T-cell (primary cell): ENCODE measurements around the gene BID. TPM values are rescaled to one million over a fixed set of nuclear protein-coding genes. Genes with fewer than 3 reads are reported as not detected.

Source experiments
- ATAC-seq, 4 experiments: fragments of 200-7000 bp in 3 of 4; fragments of 150-1000 bp in 1 of 4; cut with Tn5 transposase; replicated peaks in 1 of 4; 1 replicate in 3 of 4; 2 replicates in 1 of 4; pipeline ENCODE4 v1.10.0; 2021; ENCODE audit warnings: moderate library complexity in 3 of 4, mild to moderate bottlenecking in 2 of 4, moderate number of reproducible peaks in 1 of 4
- CTCF ChIA-PET, 2 donors: fragments of 300-600 bp; sonication (Branson Sonifier 250); formaldehyde crosslinking; loops; one replicate each; lab custom pipeline; 2022; ENCODE audit warnings: antibody characterized with exemption in 2 of 2; lab: Charles Lee
- POLR2A ChIA-PET, 2 donors: fragments of 300-600 bp; sonication (Branson Sonifier 250); formaldehyde crosslinking; loops; one replicate each; lab custom pipeline; 2022; ENCODE audit warnings: antibody characterized with exemption in 2 of 2; lab: Charles Lee
- DNase-seq, 35 experiments: peaks; one replicate each; pipeline versions ENCODE4 v3.0.0 to v3.0.0-alpha.2; 2013 to 2023
- H3K27ac ChIP-seq: one replicate; pipeline ENCODE4 v1.5.1; 2013; ENCODE audit warnings: low read length
- H3K27me3 ChIP-seq, 2 experiments: replicated peaks in 1 of 2; 1 replicate in 1 of 2; 2 replicates in 1 of 2; pipeline versions ENCODE4 v1.6.1 to v1.7.0; 2013; ENCODE audit warnings: low read length in 1 of 2, mixed read lengths in 1 of 2; ENCODE audit not compliant: control insufficient read depth in 2 of 2, insufficient read depth in 2 of 2; ENCODE audit errors: extremely low read depth in 1 of 2
- H3K36me3 ChIP-seq, 2 donors: 1 replicate in 1 of 2; 2 replicates in 1 of 2; pipeline versions ENCODE4 v1.6.1 to v1.7.0; 2013; ENCODE audit warnings: low read length in 1 of 2; ENCODE audit not compliant: control insufficient read depth in 2 of 2, insufficient read depth in 1 of 2; ENCODE audit errors: extremely low read depth in 1 of 2
- H3K4me1 ChIP-seq, 2 experiments: 1 replicate in 1 of 2; 2 replicates in 1 of 2; pipeline versions ENCODE4 v1.6.1 to v1.7.0; 2013; ENCODE audit warnings: low read length in 2 of 2, mixed read lengths in 1 of 2; ENCODE audit not compliant: insufficient read depth in 2 of 2, control insufficient read depth in 1 of 2; ENCODE audit errors: extremely low read depth in 1 of 2
- H3K4me3 ChIP-seq, 2 donors: 1 replicate in 1 of 2; 2 replicates in 1 of 2; pipeline versions ENCODE4 v1.5.1 to v1.7.0; 2013; ENCODE audit warnings: mild to moderate bottlenecking in 2 of 2, low read length in 1 of 2, moderate library complexity in 1 of 2; ENCODE audit not compliant: control insufficient read depth in 1 of 2; ENCODE audit errors: extremely low read depth in 1 of 2
- H3K9me3 ChIP-seq: 2 replicates; pipeline ENCODE4 v1.7.0; 2013
- H3K27ac Mint-ChIP-seq, 2 donors: one replicate each; pipeline ENCODE4 v1.8.0; 2020 to 2021; ENCODE audit warnings: mild to moderate bottlenecking in 2 of 2, mixed read lengths in 2 of 2
- H3K27me3 Mint-ChIP-seq, 2 donors: one replicate each; pipeline ENCODE4 v1.8.0; 2021 to 2022; ENCODE audit warnings: mixed read lengths in 2 of 2
- H3K36me3 Mint-ChIP-seq: one replicate; pipeline ENCODE4 v1.8.0; 2021; ENCODE audit warnings: mixed read lengths
- H3K4me1 Mint-ChIP-seq, 3 donors: one replicate each; pipeline ENCODE4 v1.8.0; 2020 to 2022; ENCODE audit warnings: mixed read lengths in 3 of 3, mild to moderate bottlenecking in 1 of 3
- H3K4me3 Mint-ChIP-seq, 3 donors: one replicate each; pipeline ENCODE4 v1.8.0; 2020 to 2022; ENCODE audit warnings: mild to moderate bottlenecking in 3 of 3, mixed read lengths in 3 of 3, moderate library complexity in 3 of 3
- H3K9me3 Mint-ChIP-seq, 3 donors: one replicate each; pipeline ENCODE4 v1.8.0; 2020 to 2022; ENCODE audit warnings: mixed read lengths in 3 of 3
- WGBS: methylation state at CpG from one replicate; pipeline ENCODE4 v1.1.5; 2013; ENCODE audit warnings: missing lambda C conversion rate; ENCODE audit not compliant: insufficient coverage; 5-methylcytosine and 5-hydroxymethylcytosine counted together
- total RNA-seq, 35 experiments: library from RNA in 6 of 35; stranded (reverse) in 6 of 35; fragments of 120-200 nt in 1 of 35; gene quantifications; one replicate each; pipeline versions ENCODE4 v1.2.1 to v1.2.4 and lab custom pipeline; 2013 to 2026

The BID gene
- total RNA-seq, 5 donors from 2014 or later (not counting 1 experiment from before 2014, with no cell fraction given) = 15.8 to 34.6 (median 28.5) TPM

GRCh38 chr22:17811119-17811518, 36.9 kb upstream of the BID start:
- no peaks in the 10 kb centered on the region for H3K27me3 Mint-ChIP-seq
- Histone ChIP-seq H3K4me3 (no peak overlapping the region), H3K4me1 (no peaks in the 10 kb centered on the region), H3K36me3 (peaks cover 0 to 19% of the 10 kb centered on the region in 2 donors), H3K27ac (no peak overlapping the region), H3K27me3 (no peaks in the 10 kb centered on the region), H3K9me3 (no peaks in the 10 kb centered on the region)
- H3K4me3 Mint-ChIP-seq = no peak overlapping the region
- H3K27ac Mint-ChIP-seq = no peak overlapping the region
- H3K9me3 Mint-ChIP-seq = no peaks in the 10 kb centered on the region
- 100% methylated on average over 2 of the region's 4 CpGs for WGBS
- ATAC-seq = no peak
- CTCF ChIA-PET = no interaction called here
- DNase-seq = no peak
- H3K36me3 Mint-ChIP-seq = peaks cover 40% of the 10 kb centered on the region
- POLR2A ChIA-PET = interaction anchor here in 1 of 2 donors (0.5 kb wide), 1 partner anchor 80 kb away, joined by 7 read pairs; no protein-coding TSS in a partner anchor
- no peaks in the 10 kb centered on the region for H3K4me1 Mint-ChIP-seq

DNA sequence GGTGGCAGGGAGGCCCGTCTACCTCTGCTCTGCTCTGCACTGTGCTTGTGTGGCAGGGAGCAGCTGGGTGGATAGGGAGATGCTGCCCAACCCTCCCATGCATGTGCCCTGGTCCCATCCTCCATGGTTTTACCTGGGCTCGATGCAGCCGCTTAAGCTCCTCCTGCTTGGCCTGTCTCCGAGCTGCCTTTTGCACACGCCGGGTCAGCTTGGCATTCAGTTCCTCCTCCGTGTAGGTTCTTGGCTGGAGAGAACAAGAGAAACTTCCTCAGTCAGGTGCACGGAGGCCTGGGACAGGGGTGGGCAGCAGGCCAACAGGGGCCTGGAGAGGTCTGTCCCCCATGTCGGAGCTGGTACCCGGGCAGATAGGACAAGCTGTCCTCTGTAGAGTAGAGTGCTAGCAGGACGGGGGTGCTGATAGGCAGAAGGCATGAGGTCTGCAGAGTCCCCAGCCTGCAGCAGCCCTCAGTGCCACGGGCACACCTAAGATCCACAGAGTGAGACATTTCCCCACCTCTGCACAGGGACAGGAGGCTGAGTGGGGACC, 36.4 kb upstream of the BID start:
- DNase-seq (no peak), ATAC-seq (no peak)
- no peaks in the 10 kb centered on the region for H3K27me3 ChIP-seq
- no peak overlapping the region for H3K4me3 ChIP-seq
- ChIA-PET POLR2A (interaction anchor here in 1 of 2 donors (0.5 kb wide), 1 partner anchor 79 kb away, joined by 7 read pairs; no protein-coding TSS in a partner anchor), CTCF (no interaction called here)
- no peak overlapping the region for H3K27ac ChIP-seq
- no peaks in the 10 kb centered on the region for H3K9me3 ChIP-seq
- no peaks in the 10 kb centered on the region for H3K4me1 Mint-ChIP-seq
- no peaks in the 10 kb centered on the region for H3K4me1 ChIP-seq
- H3K4me3 Mint-ChIP-seq = no peak overlapping the region
- 96% methylated on average over 10 of the region's 12 CpGs for WGBS
- no peaks in the 10 kb centered on the region for H3K9me3 Mint-ChIP-seq
- peaks cover 41% of the 10 kb centered on the region for H3K36me3 Mint-ChIP-seq
- peaks cover 0 to 22% of the 10 kb centered on the region in 2 donors for H3K36me3 ChIP-seq
- no peak overlapping the region for H3K27ac Mint-ChIP-seq
- no peaks in the 10 kb centered on the region for H3K27me3 Mint-ChIP-seq

DNA sequence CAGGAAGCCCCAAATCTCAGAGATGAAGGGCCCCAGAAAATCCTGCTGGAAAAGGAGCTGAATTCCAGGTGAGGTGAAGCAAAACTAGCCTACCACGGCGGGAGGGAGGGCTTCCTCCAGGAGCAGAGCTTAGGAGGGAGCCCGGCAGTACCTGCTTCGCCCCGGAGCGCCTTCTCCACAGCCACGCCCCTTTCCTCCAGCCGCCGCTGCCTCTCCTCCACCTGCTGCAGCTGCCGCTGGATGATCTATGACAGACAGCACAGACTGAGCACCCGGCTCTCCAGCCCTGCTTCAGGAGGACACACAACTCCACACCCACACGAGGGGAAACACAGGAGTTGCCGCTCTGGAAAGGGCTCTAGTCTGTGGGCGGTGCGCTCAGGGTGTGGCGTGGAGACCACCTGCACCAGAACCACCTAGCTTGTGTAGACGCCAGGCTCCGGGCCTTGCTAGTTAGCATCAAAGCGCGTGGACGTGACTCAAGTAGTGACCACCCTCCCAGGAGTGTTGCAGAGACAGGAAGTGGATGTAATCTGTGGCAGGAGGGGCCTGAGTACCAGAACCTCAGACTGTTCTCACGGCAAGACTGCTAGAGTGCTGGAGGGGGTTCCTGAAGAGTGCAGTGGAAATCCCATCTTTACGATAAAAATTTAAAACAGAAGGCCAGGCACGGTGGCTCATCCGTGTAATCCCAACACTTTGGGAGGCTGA, 34.6 kb upstream of the BID start:
- H3K36me3 ChIP-seq = peaks cover 0 to 22% of the 10 kb centered on the region in 2 donors
- H3K4me3 ChIP-seq = no peak overlapping the region
- ATAC-seq (no peak), DNase-seq (no peak)
- no peaks in the 10 kb centered on the region for H3K27me3 ChIP-seq
- Mint-ChIP-seq H3K9me3 (no peaks in the 10 kb centered on the region), H3K4me1 (no peaks in the 10 kb centered on the region), H3K27ac (no peak overlapping the region), H3K36me3 (peaks cover 35% of the 10 kb centered on the region), H3K4me3 (no peak overlapping the region), H3K27me3 (no peaks in the 10 kb centered on the region)
- 93% methylated on average over 18 of the region's 25 CpGs for WGBS
- ChIA-PET POLR2A (no interaction called here), CTCF (no interaction called here)
- no peaks in the 10 kb centered on the region for H3K9me3 ChIP-seq
- H3K27ac ChIP-seq = no peak overlapping the region
- H3K4me1 ChIP-seq = no peaks in the 10 kb centered on the region

- H3K9me3 ChIP-seq = no peaks in the 10 kb centered on the region
- peaks cover 0 to 22% of the 10 kb centered on the region in 2 donors for H3K36me3 ChIP-seq
- no peak overlapping the region for H3K4me3 ChIP-seq
- ChIA-PET POLR2A (no interaction called here), CTCF (no interaction called here)
- Mint-ChIP-seq H3K27ac (no peak overlapping the region), H3K4me1 (no peaks in the 10 kb centered on the region), H3K27me3 (no peaks in the 10 kb centered on the region), H3K36me3 (peaks cover 32% of the 10 kb centered on the region), H3K4me3 (no peak overlapping the region), H3K9me3 (no peaks in the 10 kb centered on the region)
- no peaks in the 10 kb centered on the region for H3K4me1 ChIP-seq
- DNase-seq (no peak), ATAC-seq (no peak)
- no peaks in the 10 kb centered on the region for H3K27me3 ChIP-seq
- H3K27ac ChIP-seq = no peak overlapping the region
- WGBS = 97% methylated on average over 12 of the region's 18 CpGs
Measured at GRCh38 chr22:17807578-17808410, 33.5 kb upstream of the BID start.

DNA sequence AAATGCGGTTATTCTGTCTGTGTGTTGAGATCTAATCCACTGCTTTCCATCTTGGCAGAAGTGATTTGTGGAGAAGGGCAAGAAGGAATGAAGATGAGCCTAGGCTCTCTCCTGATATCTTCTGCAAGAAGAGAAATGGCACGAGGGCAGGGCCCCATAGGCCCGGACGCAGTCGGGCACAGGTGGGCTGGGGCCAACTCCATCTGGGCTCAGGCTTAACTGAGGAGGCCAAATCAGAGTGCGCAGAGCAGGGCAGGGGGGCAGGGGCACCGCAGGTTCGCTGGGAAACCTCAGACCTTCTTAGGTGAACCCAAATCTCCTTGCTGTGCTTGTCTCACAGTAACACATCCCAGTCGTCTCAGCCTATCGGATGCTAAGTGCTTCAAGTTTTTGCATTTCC, 32.8 kb upstream of the BID start:
- Mint-ChIP-seq H3K36me3 (peaks cover 37% of the 10 kb centered on the region), H3K4me3 (no peak overlapping the region), H3K27me3 (no peaks in the 10 kb centered on the region), H3K27ac (no peak overlapping the region), H3K4me1 (no peaks in the 10 kb centered on the region), H3K9me3 (no peaks in the 10 kb centered on the region)
- CTCF ChIA-PET = no interaction called here
- WGBS = 92% methylated on average over 10 of the region's 10 CpGs
- DNase-seq (no peak), ATAC-seq (no peak)
- Histone ChIP-seq H3K4me1 (no peaks in the 10 kb centered on the region), H3K27ac (no peak overlapping the region), H3K27me3 (no peaks in the 10 kb centered on the region), H3K4me3 (no peak overlapping the region), H3K9me3 (no peaks in the 10 kb centered on the region), H3K36me3 (peaks cover 0 to 22% of the 10 kb centered on the region in 2 donors)
- POLR2A ChIA-PET = no interaction called here

DNA sequence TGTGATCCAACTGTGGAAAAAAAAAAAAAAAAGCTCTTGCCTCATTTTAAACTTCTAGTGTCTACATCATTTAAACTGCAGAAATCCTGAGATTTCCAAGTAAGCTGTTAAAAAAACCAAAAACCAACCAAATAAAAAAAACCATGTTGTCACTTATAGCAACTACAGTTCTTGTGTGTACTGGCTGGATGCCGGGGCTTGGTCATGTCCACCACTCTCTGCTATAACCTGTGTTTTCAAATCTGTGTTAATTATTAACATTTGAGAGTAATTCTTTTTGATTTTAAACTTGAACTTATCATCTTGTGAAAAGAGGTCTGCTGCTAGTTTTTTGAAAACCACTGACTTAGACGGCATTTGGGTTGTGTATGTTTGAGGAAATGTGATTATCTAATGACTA, 32.2 kb upstream of the BID start:
- ChIA-PET POLR2A (interaction anchor here in 1 of 2 donors (0.6 kb wide), 1 partner anchor 33 kb away, joined by 3 read pairs; no protein-coding TSS in a partner anchor), CTCF (interaction anchor here in 1 of 2 donors (0.7 kb wide), 1 partner anchor 26 kb away, joined by 3 read pairs; no protein-coding TSS in a partner anchor)
- Histone ChIP-seq H3K27ac (no peak overlapping the region), H3K4me3 (no peak overlapping the region), H3K27me3 (no peaks in the 10 kb centered on the region), H3K4me1 (no peaks in the 10 kb centered on the region), H3K9me3 (no peaks in the 10 kb centered on the region), H3K36me3 (peaks cover 0 to 22% of the 10 kb centered on the region in 2 donors)
- WGBS = 29% methylated on average over 1 of the region's 2 CpGs
- Mint-ChIP-seq H3K9me3 (no peaks in the 10 kb centered on the region), H3K27me3 (no peaks in the 10 kb centered on the region), H3K36me3 (peaks cover 37% of the 10 kb centered on the region), H3K4me1 (no peaks in the 10 kb centered on the region), H3K4me3 (no peak overlapping the region), H3K27ac (no peak overlapping the region)
- no peak for ATAC-seq
- DNase-seq = no peak
